Cardiac muscle cell (in vitro differentiated cells and primary cell): ENCODE results near the gene TRIML2. TPM values are rescaled to one million over a fixed set of nuclear protein-coding genes. Genes with fewer than 3 reads are reported as not detected.

ENCODE experiments used
- DNase-seq, 2 donors: peaks; one replicate each; pipeline versions ENCODE4 v3.0.0 to v3.0.0-alpha.2; 2010 to 2017; ENCODE audit warnings: low read depth in 1 of 2, low spot score in 1 of 2
- H3K27ac ChIP-seq: fragments of 200-600 bp; sonication (generic); 2 replicates; pipeline ENCODE4 v1.5.1; 2016
- H3K27me3 ChIP-seq: fragments of 200-600 bp; sonication (generic); 2 replicates; pipeline ENCODE4 v1.6.0; 2016; ENCODE audit warnings: control low read depth
- H3K36me3 ChIP-seq: fragments of 200-600 bp; sonication (generic); 2 replicates; pipeline ENCODE4 v1.5.1; 2016; ENCODE audit warnings: control low read depth
- H3K4me1 ChIP-seq: fragments of 200-600 bp; sonication (generic); 2 replicates; pipeline ENCODE4 v1.8.1; 2017; ENCODE audit warnings: low read depth, mild to moderate bottlenecking, mixed run types
- H3K4me3 ChIP-seq: fragments of 200-600 bp; sonication (generic); 2 replicates; pipeline ENCODE4 v1.5.1; 2016; ENCODE audit warnings: mild to moderate bottlenecking
- H3K9me3 ChIP-seq: fragments of 200-600 bp; sonication (generic); 2 replicates; pipeline ENCODE4 v1.5.1; 2017; ENCODE audit warnings: low read depth, mild to moderate bottlenecking, control low read depth
- CTCF ChIP-seq: IDR thresholded peaks from 2 replicates; pipeline ENCODE4 v1.5.1; 2012; ENCODE audit warnings: low read depth, mild to moderate bottlenecking, low read length
- polyA plus RNA-seq: library from polyadenylated mRNA; unstranded; fragments of >200 nt; fragmentation: Nextera tagmentation; extraction: Ambion mirVana; gene quantifications from 2 replicates; pipeline ENCODE4 v1.2.1, GENCODE V29; 2016
- total RNA-seq: library from RNA; depleted of rRNA; stranded (reverse); fragments of >200 nt; gene quantifications from 2 replicates; pipeline ENCODE4 v1.2.3, GENCODE V29; 2016

TRIML2 gene
- total and polyA plus RNA-seq, 2 experiments from 2014 or later: not detected

GRCh38 chr4:188041721-188042120 is 67.7 kb downstream of the TRIML2 start:
- TF ChIP-seq CTCF: no peak
- no peaks in the 10 kb centered on the region for H3K36me3 ChIP-seq
- no peaks in the 10 kb centered on the region for H3K4me1 ChIP-seq
- H3K4me3 ChIP-seq: no peak overlapping the region
- H3K9me3 ChIP-seq: no peaks in the 10 kb centered on the region
- no peak overlapping the region for H3K27ac ChIP-seq
- DNase-seq: no peak
- H3K27me3 ChIP-seq: no peaks in the 10 kb centered on the region

Other genes starting within 250 kb of the TRIML2 start
- gene ZFP42, start 113.8 kb downstream of the TRIML2 start, total RNA-seq: 0.11 and 0.12 TPM in 2 replicates
- 0.07 TPM in 1 of 2 replicates, not detected in the other for gene ZFP42, start 113.8 kb downstream of the TRIML2 start, polyA plus RNA-seq
- gene TRIML1, start 29.8 kb upstream of the TRIML2 start, total RNA-seq: not detected in 2 replicates
- not detected in 2 replicates for gene TRIML1, start 29.8 kb upstream of the TRIML2 start, polyA plus RNA-seq